ENCODE measurements around the gene SPACDR.
A peak's percentile ranks its signal among the peaks of the same experiment; 100 is the strongest.

SPACDR gene

GRCh38 chr7:100484673-100485045 is 20.6 kb upstream of the SPACDR start:
- no peak for DNase-seq (ENCODE audit: low read depth)

GRCh38 chr7:100483722-100484672 is 19.9 kb upstream of the SPACDR start, which contains the start of gene NYAP1:
Gene NYAP1 (plus strand): TSS chr7:100483927. CDS start chr7:100485312, 1,385 bp downstream.
- peak; percentile 31 for DNase-seq (ENCODE audit: low read depth)

- DNase-seq (ENCODE audit: low read depth), result peak; percentile 70
Measured at GRCh38 chr7:100483090-100483721, 19.1 kb upstream of the SPACDR start.

GRCh38 chr7:100482728-100483089 is 18.6 kb upstream of the SPACDR start:
- no peak for DNase-seq (ENCODE audit: low read depth)

- no peak for DNase-seq (ENCODE audit: low read depth)
Measured at GRCh38 chr7:100481466-100481865, 17.4 kb upstream of the SPACDR start.

- DNase-seq (ENCODE audit: low read depth), result peak; percentile 84
Measured at GRCh38 chr7:100478958-100479660, 15.0 kb upstream of the SPACDR start, which contains the start of gene TSC22D4. Gene TSC22D4 (minus strand): TSS chr7:100479214. CDS start chr7:100478038, 1,176 bp downstream.

- DNase-seq (ENCODE audit: low read depth), result no peak
Measured at GRCh38 chr7:100477871-100478267, 13.8 kb upstream of the SPACDR start.

GRCh38 chr7:100476903-100477870 is 13.1 kb upstream of the SPACDR start:
- DNase-seq (ENCODE audit: low read depth), result no peak

GRCh38 chr7:100476101-100476780 is 12.2 kb upstream of the SPACDR start:
- no peak for DNase-seq (ENCODE audit: low read depth)

- no peak for DNase-seq (ENCODE audit: low read depth)
Measured at GRCh38 chr7:100475549-100475948, 11.5 kb upstream of the SPACDR start.

GRCh38 chr7:100472854-100473499 is 8.9 kb upstream of the SPACDR start:
- DNase-seq (ENCODE audit: low read depth), result no peak

GRCh38 chr7:100472121-100472851 is 8.2 kb upstream of the SPACDR start:
- no peak for DNase-seq (ENCODE audit: low read depth)

GRCh38 chr7:100471021-100471420 is 7.0 kb upstream of the SPACDR start:
- DNase-seq (ENCODE audit: low read depth), result no peak

GRCh38 chr7:100469227-100470044 is 5.4 kb upstream of the SPACDR start:
- DNase-seq (ENCODE audit: low read depth), result peak; percentile 72

GRCh38 chr7:100467638-100468373 is 3.7 kb upstream of the SPACDR start:
- no peak for DNase-seq (ENCODE audit: low read depth)

- DNase-seq (ENCODE audit: low read depth), result no peak
Measured at GRCh38 chr7:100466653-100467605, 2.9 kb upstream of the SPACDR start.
